ENCODE measurements around the gene PRH2. TPM values are rescaled to one million over a fixed set of nuclear protein-coding genes. Genes with fewer than 3 reads are reported as not detected.

Gene PRH2
- total RNA-seq = 0.22 and 0.50 TPM in 2 replicates

GRCh38 chr12:10928746-10929286 lies at the start of gene PRH2:
Gene PRH2 (plus strand): TSS chr12:10929236. CDS start chr12:10929274, 38 bp downstream.

GRCh38 chr12:10884086-10884725 lies 44.8 kb upstream of the PRH2 start, which contains the start of gene PRH1:
Gene PRH1 (minus strand): TSS chr12:10884255. CDS start chr12:10884217, 38 bp downstream.

GRCh38 chr12:10909462-10909861 lies 19.6 kb upstream of the PRH2 start, which contains the start of gene TAS2R13:
Gene TAS2R13 (minus strand): TSS chr12:10909562. CDS start chr12:10909298, 264 bp downstream.

GRCh38 chr12:10939163-10939562 lies 10.1 kb downstream of the PRH2 start, which contains the start of gene TAS2R14:
Gene TAS2R14 (minus strand): TSS chr12:10939263. CDS start chr12:10939207, 56 bp downstream.

Other genes starting within 250 kb of the PRH2 start
- 60.9 and 81.4 TPM in 2 replicates for gene YBX3, start 205.9 kb upstream of the PRH2 start, total RNA-seq
- not detected in 2 replicates for gene TAS2R7, start 126.6 kb upstream of the PRH2 start, total RNA-seq
- gene TAS2R8, start 122.0 kb upstream of the PRH2 start, total RNA-seq = not detected in 2 replicates
- 0.12 TPM in 1 of 2 replicates, not detected in the other for gene TAS2R9, start 119.1 kb upstream of the PRH2 start, total RNA-seq
- 0.44 and 0.50 TPM in 2 replicates for gene TAS2R10, start 102.9 kb upstream of the PRH2 start, total RNA-seq
- gene PRR4, start 79.8 kb upstream of the PRH2 start, total RNA-seq = 1.1 and 1.4 TPM in 2 replicates
- 21.8 and 27.1 TPM in 2 replicates for gene PRH1, start 45.0 kb upstream of the PRH2 start, total RNA-seq
- 1.5 and 2.3 TPM in 2 replicates for gene TAS2R13, start 19.7 kb upstream of the PRH2 start, total RNA-seq
- 2.9 and 3.6 TPM in 2 replicates for gene TAS2R14, start 10.0 kb downstream of the PRH2 start, total RNA-seq
- 3.5 and 4.2 TPM in 2 replicates for gene TAS2R50, start 57.7 kb downstream of the PRH2 start, total RNA-seq
- 3.9 and 5.8 TPM in 2 replicates for gene TAS2R20, start 69.1 kb downstream of the PRH2 start, total RNA-seq
- gene TAS2R19, start 93.4 kb downstream of the PRH2 start, total RNA-seq = 7.9 and 10.8 TPM in 2 replicates
- 5.7 and 8.2 TPM in 2 replicates for gene TAS2R31, start 102.2 kb downstream of the PRH2 start, total RNA-seq
- 2.6 and 4.8 TPM in 2 replicates for gene TAS2R46, start 133.1 kb downstream of the PRH2 start, total RNA-seq
- 3.5 and 5.3 TPM in 2 replicates for gene TAS2R43, start 163.1 kb downstream of the PRH2 start, total RNA-seq
- 6.5 and 9.1 TPM in 2 replicates for gene TAS2R30, start 205.4 kb downstream of the PRH2 start, total RNA-seq
- 5.7 and 6.3 TPM in 2 replicates for gene SMIM10L1, start 242.0 kb downstream of the PRH2 start, total RNA-seq

All from uterine smooth muscle cell (primary cell).